Fibroblast of skin of left quadriceps (primary cell): ENCODE measurements around the gene TMEM143.

ENCODE experiments used
- DNase-seq, 2 experiments: peaks; one replicate each; pipeline ENCODE4 v3.0.0-alpha.2; 2013; ENCODE audit warnings: low read depth in 2 of 2

Gene TMEM143

DNA sequence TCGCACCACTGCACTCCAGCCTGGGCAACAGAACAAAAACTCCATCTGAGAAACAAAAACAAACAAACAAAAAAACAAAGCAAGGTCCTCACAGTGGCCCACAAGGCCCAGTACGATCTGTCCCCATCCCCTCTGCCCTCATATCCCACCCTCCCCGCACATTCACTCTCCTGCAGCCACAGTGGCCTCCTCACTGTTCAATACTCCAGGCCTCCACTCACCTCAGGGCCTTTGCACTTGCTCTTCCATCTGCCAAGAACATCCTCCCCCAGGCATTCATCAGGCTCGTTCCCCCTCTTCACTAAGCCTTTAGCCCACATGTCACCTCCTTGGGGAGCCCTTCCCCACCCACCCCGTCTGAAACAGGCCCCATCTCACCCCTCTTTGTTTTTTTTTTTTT is 4.6 kb downstream of the TMEM143 start:
- DNase-seq: no peak

GRCh38 chr19:48355365-48355954 is 8.3 kb downstream of the TMEM143 start:
- DNase-seq: no peak

GRCh38 chr19:48354332-48354992 is 9.3 kb downstream of the TMEM143 start:
- DNase-seq: no peak

- no peak for DNase-seq
Observed at GRCh38 chr19:48353677-48354076, 10.1 kb downstream of the TMEM143 start.

DNA sequence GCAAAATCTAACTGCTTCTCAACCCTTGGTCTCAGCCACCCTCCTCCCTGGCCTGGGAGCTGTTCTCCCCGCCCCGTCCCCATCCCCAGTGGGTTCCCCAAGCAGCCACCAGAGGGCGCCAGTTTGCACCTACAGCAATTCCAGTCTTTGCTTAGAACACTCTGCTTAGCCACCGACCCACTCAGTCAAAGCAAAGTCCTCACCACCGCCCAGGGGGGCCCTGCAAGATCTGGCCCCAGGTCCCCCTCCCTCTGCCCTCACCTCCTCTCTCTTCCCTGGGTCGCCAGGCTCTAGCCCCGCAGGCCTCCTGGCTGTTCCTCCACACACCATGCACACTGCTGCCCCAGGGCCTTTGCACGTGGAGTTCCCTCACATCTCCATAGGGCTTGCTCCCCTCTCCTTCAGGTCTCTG is 12.4 kb downstream of the TMEM143 start:
- no peak for DNase-seq

DNA sequence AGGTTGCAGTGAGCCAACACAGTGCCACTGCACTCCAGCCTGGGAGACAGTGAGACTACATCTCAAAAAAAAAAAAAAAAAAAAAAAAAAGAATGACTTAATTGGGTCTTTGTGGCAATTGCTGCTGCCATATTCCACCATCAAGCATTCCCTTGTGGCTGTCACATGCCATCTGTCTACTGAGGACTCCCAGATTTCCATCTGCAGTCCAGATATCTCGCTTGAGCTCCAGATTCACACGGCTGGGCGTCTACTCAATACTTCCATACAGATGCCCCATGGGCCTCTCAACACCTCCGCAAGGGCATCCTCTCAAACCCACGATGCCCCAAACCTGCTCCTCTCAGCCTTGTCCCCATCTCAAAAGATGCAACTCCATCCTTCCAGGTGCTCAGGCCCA is 12.9 kb downstream of the TMEM143 start:
- no peak for DNase-seq

DNA sequence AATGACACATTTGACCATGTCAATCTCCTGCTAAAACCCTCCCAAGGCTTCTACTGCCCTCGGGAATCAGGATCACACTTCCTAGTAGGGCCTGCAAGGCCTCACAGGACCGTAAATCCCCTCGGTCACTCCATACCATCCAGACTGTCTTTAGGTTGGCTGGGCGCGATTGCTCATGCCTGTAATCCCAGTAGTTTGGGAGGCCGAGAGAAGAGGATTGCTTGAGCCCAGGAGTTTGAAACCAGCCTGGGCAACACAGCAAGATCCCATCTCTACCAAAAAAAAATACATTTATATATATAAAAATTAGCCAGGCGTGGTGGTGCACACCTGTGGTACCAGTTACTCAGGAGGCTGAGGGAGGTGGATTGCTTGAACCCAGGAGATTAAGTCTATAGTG is 15.0 kb downstream of the TMEM143 start:
- DNase-seq: no peak

GRCh38 chr19:48348045-48348444 is 15.7 kb downstream of the TMEM143 start:
- no peak for DNase-seq

DNA sequence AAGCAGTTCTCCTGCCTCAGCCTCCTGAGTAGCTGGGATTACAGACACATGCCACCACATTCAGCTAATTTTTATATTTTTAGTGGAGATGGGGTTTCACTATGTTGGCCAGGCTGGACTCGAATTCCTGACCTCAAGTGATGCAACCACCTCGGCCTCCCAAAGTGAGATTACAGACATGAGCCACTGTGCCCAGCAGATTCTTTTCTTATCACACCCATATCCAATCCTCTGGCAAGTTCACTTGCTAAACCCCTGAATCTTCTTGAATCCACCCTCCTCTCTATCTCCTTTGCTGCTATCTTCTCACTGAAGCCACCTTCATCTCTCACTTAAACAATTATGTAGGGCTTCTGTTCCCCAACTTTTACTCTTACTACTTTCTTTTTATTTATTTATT is 17.5 kb downstream of the TMEM143 start:
- DNase-seq: no peak

GRCh38 chr19:48344892-48345291 is 18.8 kb downstream of the TMEM143 start:
- no peak for DNase-seq

GRCh38 chr19:48342841-48343540 is 20.7 kb downstream of the TMEM143 start:
- DNase-seq: no peak

DNA sequence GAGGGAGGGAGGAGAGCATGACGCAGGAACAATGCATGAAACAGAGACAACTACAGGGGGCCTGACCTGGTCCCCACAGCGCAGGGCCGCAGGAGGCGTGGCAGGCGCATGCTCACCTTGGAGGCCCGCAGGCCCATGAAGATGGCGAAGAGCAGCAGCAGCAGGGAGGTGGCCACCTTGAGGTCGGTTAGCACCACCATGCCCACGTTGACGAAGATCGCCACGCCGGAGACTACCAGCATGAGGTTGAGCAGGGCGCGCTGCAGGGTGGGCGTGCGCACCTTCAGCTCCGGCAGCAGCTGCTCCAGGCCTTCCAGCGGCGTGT is 21.4 kb downstream of the TMEM143 start:
- DNase-seq: no peak

DNA sequence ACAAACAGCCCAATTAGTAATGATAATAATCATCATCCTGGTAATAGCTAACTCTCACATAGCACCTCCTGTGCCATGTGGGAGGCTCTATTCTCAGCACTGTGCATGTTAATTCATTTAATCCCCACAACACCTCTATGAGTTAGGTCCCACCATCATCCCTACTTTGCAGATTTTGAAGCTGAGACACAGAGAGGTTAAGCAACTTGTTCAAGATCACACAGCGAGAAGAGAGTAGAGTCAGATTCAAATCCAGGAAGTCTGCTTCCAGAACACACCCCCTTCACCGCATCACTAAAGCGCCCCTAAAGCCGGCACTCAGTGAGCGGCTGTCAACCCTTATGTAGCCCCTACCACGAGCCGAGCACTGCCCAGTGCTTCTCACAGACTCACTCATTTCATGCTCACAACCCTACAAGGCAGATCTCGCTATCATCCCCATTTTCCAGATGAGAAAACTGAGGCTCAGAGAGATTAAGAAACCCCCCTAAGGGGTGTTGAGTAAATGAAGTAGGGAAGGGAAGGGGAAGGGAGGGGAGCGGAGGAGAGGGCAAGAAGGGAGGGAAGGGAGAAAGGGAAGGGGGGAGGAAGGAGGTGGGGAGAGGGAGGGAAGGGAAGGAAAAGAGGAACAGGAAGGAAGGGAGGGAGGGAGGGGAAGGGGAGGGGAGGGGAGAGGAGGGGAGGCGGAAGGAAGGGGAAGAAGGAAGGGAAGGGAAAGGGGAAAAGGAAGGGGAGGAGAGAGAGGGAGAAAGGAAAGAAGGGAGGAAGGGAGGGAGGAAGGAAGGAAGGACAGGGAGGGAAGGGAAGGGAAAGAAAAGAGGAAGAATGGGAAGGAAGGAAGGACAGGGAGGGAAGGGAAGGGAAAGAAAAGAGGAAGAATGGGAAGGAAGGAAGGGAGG is 22.0 kb downstream of the TMEM143 start:
- DNase-seq: no peak

DNA sequence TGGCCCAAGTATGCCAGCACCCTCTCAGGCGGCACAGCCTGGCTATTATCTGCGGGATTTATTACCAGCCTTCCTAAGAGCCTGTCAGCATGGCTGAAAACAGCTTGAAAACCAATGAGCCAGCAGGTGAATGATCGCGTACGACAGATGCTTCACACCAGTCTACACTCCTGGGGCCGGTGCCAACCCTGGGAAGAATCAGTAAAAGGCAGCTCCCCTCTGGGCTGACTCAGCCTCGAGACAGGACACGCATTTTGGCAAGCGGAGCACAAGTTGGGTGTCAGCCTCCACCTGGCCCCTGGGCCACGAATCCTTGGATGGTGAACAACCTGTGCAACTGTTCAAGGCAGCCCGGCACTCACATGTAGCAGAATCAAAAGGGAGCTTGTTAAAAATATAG is 22.7 kb downstream of the TMEM143 start:
- DNase-seq: no peak

- no peak for DNase-seq
Observed at GRCh38 chr19:48338802-48339503, 24.8 kb downstream of the TMEM143 start.

- no peak for DNase-seq
Observed at GRCh38 chr19:48338253-48338755, 25.4 kb downstream of the TMEM143 start.

DNA sequence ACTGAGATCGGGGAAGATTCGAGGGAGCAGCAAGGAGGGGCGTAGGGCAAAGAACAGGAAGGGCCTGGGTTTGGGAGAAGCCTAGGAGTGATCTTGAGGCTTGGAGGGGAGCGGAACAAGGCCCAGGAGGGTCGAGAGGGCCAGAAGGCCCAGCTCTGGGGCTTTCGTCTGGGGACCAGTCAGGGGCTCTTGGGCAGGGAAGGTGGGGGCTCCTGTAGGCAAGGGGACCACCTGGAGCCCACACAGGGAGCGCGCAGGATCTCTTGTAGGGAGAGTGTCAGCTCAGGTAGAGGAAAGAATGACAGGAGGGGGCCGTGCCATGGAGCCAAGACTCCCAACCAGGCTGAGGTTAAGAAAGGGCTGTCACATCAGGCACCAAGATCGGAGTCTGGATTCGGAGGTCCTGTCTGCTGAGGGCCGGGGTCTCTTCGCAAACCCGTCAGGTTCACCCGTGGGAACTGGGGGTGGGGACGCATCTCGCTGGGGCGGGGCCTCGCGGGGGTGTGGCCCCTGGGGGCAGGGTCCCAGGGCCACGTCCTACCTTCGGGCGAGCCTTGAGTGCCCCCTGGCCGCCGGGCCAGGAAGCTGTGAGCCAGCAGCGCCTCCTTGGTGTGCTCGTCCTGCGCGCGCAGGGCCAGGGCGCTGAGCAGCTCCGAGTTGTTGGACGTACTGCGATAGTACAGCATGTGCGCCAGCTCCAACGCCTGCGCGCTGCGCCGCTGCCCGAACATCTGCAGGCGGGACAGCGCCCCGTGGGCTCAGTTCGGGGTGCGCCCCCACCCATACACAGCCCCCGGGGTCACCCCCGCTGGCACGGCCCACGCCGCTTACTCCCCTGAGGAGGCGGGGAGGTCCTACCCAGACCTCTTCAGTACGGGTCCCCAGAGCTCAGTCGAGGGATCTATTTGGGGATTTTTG is 30.0 kb downstream of the TMEM143 start:
- peak; percentile 81 to 82 for DNase-seq

DNA sequence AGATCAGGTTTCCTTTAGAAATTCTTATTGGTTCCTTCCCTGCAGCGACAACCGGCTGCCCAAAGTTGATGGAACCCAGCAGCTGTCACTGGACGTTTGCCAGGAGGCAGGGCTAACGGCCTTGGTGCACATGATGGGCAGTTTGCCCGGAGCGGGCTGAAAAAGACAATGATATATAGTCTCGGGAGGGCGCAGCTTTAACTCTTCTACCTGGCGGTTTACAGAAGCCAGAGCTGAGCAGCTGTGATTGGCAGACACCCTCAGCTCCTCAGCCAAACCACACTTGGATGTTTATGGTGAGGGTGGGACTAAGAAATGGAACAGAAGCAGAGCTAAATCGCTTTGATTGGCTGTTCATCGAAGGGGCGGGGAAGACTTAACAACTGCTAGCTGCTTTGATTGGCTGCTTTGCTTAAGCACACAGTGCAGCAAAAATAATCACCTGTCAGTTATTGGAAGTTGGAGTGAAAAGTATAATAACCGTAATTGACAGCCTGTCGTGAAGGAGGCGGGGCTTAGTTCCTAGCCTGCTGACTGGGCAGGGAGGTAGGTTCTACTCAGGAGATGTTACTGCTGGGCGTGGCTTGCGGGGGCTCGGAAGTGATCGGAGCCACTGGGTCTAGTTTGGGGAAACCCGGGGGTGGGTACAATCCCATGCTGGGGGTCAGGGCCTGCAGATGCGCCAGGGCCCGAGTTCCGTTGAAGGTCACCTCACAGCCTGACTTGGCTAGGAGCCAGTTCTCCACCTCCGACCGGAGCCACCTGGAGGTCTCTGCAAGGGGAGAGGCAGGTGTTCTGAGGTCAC is 30.9 kb downstream of the TMEM143 start:
- DNase-seq: peak; percentile 93 to 94

GRCh38 chr19:48332351-48332661 is 31.4 kb downstream of the TMEM143 start:
- no peak for DNase-seq
